NAMALWA (cell line): Measurements from ENCODE around the gene PDZD4.

ENCODE experiments used
- DNase-seq: peaks from one replicate; pipeline ENCODE4 v3.0.0-alpha.2; 2015; ENCODE audit warnings: low spot score

PDZD4 gene

GRCh38 chrX:153782871-153783270 is 47.5 kb downstream of the PDZD4 start:
- no peak for DNase-seq

DNA sequence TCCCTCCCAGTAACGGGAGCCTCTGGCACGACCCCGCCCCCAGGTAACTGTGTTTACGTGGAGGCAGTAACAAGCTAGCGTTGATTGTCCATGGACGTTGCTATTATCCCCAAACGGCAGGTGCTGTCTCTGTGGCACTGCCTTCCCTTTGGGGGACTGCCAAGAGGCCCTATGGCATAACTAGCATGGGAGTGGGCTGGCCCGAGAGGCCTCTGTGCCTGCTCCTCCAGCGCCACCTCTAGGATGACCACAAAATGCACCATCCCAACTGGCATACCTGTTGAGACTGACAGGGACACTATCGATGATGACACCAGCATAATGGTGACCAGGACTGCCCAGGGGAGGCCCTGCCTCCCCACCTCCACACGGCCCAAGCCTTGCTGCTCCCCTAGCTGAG is 48.0 kb downstream of the PDZD4 start:
- no peak for DNase-seq

DNA sequence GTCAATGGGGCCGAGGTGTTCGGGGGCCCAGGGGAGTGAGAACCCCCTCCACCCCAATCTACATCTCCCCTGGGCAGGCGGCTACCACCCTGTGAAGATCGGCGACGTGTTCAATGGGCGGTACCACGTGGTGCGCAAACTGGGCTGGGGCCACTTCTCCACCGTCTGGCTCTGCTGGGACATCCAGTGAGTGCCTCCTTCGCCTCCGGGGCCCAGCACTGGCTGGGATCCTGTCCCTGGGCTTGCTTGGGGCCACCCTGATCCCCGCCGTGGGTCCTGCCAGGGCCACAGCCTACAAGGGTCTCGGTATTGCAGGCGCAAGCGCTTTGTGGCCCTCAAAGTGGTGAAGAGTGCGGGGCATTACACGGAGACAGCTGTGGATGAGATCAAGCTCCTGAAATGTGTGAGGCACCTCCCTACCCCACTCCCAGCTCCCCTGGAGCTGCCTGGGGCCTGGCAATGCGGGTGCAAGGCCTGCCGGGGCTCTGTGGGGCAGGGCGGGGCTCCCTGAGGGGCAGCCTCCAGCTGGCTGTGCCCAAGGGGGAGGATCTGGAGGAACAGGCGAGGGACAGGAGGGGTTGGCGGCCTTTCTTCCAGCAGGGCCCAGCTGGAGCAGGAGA is 48.8 kb downstream of the PDZD4 start:
- no peak for DNase-seq

DNA sequence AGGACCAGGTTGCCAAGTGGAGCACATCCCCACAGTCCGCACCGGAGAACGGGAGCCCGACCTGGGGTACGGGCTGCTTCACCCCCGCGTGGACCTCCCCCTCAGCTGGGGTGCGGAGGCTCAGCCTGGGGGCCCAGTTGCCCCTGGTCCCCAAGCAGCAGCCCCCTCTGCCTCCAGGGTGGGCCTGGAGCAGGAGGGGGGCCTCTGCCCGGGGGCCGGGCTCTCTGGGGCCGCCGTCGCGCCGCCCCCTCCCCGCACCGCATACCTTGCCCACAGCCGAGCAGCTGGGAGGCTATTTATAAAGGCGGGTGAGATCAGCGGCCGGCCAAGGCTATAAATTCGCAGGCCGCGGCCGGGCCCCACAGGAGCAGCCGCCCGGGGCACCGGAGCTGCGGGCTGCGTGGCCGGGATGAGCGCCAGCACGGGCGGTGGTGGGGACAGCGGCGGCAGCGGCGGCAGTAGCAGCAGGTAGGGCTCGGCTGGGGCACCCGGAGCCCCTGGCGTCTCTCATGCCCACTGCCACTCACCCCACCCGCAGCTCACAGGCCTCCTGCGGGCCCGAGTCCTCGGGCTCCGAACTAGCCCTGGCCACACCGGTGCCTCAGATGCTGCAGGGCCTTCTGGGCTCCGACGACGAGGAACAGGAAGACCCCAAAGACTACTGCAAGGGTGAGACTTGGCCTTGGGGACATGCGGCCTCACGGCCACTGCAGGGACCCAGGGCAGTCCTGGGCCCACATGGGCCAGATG is 49.5 kb downstream of the PDZD4 start, which contains the start of gene SRPK3:
Gene SRPK3 (plus strand): TSS at position 364 of the 750 bp plus-strand sequence. CDS start 46 bp downstream, at position 410.
- no peak for DNase-seq

DNA sequence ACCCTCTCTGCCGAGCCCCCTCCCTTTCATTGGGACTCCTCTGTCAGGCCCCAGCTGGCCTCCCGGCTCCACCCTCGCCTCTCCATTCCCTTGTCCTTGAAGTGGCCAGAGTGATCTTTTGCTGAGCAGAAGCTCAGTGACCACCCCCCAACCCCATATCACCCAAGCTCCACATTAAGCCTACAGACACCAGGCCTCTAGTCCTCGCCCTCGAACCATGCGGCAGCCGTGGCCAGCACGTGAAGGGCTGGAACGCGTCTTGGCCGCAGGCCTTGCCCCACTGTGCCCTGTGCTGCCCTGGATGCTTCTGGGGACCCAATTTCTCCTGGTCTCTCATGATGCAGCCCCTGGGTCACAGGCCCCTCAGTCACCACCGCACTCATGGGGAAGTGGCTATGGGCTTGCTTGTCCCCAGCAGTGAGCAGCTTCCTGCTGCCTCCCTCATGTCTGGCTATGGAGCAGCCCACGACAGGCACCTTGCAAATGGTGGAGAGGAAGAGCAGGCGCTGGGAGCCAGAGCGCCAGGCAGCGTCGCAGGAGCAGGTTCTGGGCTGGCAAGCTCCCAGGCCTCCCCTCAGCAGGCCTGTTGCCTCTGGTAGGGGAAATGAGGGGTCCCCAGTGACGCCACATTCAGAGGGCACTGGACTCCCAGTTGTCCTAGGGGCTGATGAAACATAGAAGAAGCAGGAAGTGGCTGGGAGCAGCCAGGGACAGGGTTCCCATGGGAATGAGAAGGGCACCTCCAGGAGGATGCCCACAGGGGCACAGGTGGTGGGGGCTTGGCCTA is 50.3 kb downstream of the PDZD4 start:
- DNase-seq = no peak

DNA sequence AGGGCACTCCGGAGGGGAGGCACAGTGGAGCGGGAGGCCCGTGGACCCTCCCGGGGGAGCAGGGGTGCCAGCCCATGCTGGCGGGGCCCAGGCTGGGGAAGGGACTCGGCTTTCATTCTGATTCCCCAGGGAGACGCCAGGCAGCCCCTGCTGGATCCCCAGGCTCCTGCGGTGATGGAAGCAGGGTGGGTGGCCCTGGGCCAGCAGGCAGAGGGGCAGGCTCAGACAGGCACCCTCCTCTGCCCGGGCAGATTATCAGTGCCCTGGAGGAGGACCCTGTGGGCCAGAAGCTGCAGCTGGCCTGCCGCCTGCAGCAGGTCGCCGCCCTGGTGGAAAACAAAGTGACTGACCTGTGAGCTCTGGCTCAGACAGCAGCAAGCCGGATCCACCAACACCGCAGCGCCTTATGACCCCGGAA is 51.7 kb downstream of the PDZD4 start:
- peak; percentile 17 for DNase-seq

- DNase-seq = no peak
Measured at GRCh38 chrX:153778181-153778580, 52.2 kb downstream of the PDZD4 start.

- no peak for DNase-seq
Measured at GRCh38 chrX:153777261-153778090, 52.9 kb downstream of the PDZD4 start.

GRCh38 chrX:153776611-153777045 is 53.7 kb downstream of the PDZD4 start:
- peak; percentile 20 for DNase-seq

- DNase-seq = peak; percentile 21
Measured at GRCh38 chrX:153776120-153776599, 54.2 kb downstream of the PDZD4 start.

DNA sequence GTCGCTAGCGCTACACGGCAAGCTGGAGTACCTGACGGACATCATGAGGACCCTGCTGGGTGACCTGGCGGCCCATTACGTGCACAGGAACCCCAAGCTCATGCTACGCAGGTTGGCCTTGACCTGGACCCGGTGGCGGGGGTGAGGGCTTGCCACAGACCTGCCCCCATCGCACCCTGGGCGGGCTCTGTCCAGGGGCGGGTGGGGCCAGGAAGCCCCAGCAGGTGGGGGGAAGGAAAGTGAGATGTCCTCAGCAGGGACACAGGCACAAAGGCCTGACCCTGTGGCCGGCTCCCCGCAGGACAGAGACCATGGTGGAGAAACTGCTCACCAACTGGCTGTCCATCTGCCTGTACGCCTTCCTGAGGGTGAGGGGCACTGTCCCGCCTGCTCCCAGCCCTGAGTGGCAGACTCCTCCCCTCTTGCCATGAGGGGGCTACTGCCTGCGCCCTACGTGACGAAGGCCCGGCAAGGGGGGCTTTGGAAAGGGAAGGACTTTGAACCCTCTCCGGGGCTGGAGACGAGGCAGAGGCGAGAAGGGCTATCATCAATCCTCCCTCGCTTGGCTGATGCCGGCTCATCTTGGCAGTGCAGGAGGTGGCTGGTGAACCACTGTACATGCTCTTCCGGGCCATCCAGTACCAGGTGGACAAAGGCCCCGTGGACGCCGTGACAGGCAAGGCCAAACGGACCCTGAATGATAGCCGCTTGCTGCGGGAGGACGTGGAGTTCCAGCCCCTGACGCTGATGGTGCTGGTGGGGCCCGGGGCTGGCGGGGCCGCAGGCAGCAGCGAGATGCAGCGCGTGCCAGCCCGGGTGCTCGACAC is 54.8 kb downstream of the PDZD4 start:
- DNase-seq = no peak

GRCh38 chrX:153774576-153775292 is 55.6 kb downstream of the PDZD4 start:
- DNase-seq = no peak

GRCh38 chrX:153773741-153774575 is 56.4 kb downstream of the PDZD4 start:
- no peak for DNase-seq

- DNase-seq = no peak
Measured at GRCh38 chrX:153773218-153773611, 57.1 kb downstream of the PDZD4 start.

DNA sequence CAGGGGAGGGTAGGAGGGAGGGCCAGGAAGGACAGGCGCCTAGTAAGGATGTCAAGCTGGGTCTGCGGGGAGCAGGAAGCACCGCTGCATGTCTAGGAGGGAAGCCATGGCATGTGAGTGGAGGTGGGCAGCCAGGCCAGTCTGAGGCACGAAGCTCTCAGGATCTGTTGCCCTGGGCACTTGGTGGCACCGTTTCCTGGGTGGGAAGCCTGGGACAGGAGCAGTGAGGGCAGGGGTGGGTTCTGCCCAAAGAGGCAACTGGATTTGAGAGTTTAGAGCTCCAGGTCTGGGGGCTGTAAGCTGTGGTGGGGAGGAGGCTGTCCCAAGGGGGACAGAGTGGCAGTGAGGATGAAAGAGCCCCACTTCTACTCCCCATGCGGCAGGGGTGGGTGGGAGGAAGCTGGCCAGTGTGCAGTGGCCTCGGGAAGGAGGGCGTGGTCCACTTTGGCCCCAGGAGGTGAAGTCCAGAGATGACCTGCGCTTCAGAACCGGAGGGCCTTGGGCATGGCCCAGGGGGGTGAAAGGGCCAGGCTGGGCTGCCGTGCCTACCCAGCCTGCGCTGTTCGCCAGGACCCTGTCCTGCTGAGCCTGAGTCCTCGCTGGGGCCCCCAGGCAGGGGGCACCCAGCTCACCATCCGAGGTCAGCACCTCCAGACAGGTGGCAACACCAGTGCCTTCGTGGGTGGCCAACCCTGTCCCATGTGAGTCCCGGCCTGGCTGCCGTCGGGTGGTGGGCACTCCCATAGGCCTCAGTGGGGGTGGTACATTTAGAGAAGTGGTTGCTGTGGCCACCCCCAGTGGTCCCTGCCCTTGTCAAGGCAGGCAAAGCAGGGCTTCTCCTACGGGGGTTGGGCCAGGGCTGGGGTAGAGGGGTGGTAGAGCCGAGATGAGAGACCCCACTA is 57.8 kb downstream of the PDZD4 start:
- DNase-seq = no peak

DNA sequence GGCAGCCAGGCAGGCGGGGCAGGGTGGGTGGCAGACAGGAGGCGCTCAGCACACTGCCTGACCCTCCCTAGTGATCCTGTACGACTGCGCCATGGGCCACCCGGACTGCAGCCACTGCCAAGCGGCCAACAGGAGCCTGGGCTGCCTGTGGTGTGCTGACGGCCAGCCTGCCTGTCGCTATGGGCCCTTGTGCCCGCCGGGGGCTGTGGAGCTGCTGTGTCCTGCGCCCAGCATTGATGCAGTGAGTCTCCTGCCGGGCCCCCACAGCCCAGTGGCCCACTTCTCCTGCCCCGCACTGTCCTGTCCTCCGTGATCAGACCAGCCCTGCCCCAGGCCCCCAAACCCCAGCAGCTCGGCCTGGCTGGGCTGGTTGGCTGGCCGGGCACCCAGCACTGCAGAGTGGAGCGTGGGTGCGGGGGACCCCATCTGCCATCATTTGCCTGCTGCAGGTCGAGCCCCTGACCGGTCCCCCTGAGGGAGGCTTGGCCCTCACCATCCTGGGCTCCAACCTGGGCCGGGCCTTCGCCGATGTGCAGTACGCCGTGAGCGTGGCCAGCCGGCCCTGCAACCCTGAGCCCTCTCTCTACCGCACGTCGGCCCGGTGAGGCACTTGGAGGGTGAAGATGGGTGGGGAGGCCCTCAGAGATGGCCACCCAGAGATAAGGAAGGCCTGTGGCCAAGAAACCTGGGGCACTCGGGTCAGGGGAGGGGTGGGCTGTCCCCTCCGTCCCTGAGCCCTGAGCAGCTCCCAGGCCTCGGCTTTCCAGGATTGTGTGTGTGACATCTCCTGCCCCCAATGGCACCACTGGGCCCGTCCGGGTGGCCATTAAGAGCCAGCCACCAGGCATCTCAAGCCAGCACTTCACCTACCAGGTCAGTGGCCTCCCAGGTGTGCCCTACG is 58.7 kb downstream of the PDZD4 start:
- no peak for DNase-seq
